GM12891 (cell line): ENCODE measurements around the gene BLM.

Experiments used
- PAX5 ChIP-seq: IDR thresholded peaks from 2 replicates; pipeline ENCODE4 v1.6.1; 2011; ENCODE audit warnings: low read length, moderate library complexity, mild to moderate bottlenecking; ENCODE audit not compliant: insufficient read depth, severe bottlenecking
- POLR2A ChIP-seq: IDR thresholded peaks from 2 replicates; pipeline ENCODE4 v1.6.1; 2011; ENCODE audit warnings: low read depth, low read length, control low read depth
- POLR2AphosphoS5 ChIP-seq: IDR thresholded peaks from 2 replicates; pipeline ENCODE4 v1.6.1; 2011; ENCODE audit warnings: low read depth, low read length, control low read depth
- TAF1 ChIP-seq: IDR thresholded peaks from 2 replicates; pipeline ENCODE4 v1.6.1; 2011; ENCODE audit warnings: low read depth, low read length, control low read depth

- TF ChIP-seq PAX5 (no peak), POLR2AphosphoS5 (no peak), TAF1 (no peak), POLR2A (no peak)
These were observed 77.4 kb downstream of the BLM start for GRCh38 chr15:90794538-90794937.
